GM12874 (cell line): Measurements from ENCODE around the gene PDE4D.

Source experiments
- CTCF ChIP-seq: IDR thresholded peaks from 2 replicates; pipeline ENCODE4 v1.5.1; 2011; ENCODE audit warnings: low read depth, mild to moderate bottlenecking, control low read depth, low read length, moderate library complexity; ENCODE audit not compliant: insufficient read depth

PDE4D gene

GRCh38 chr5:59665086-59665831, 228.3 kb downstream of the PDE4D start:
- no peak for TF ChIP-seq CTCF

GRCh38 chr5:59661954-59662615, 231.4 kb downstream of the PDE4D start:
- no peak for TF ChIP-seq CTCF

GRCh38 chr5:59661311-59661710, 232.2 kb downstream of the PDE4D start:
- no peak for TF ChIP-seq CTCF

GRCh38 chr5:59660737-59661136, 232.8 kb downstream of the PDE4D start:
- peak; percentile 30; the same call in 1 of the 2 replicates for TF ChIP-seq CTCF

GRCh38 chr5:59656351-59657254, 236.9 kb downstream of the PDE4D start:
- no peak for TF ChIP-seq CTCF

GRCh38 chr5:59655693-59656309, 237.7 kb downstream of the PDE4D start:
- no peak for TF ChIP-seq CTCF
